ENCODE results near the gene ST3GAL6. TPM values are rescaled to one million over a fixed set of nuclear protein-coding genes. Genes with fewer than 3 reads are reported as not detected.

ST3GAL6 gene
- total RNA-seq, 4 donors from 2014 or later = 3.9 to 5.3 (median 4.4) TPM

GRCh38 chr3:98735761-98736269 lies 27.3 kb upstream of the ST3GAL6 start:
- no peak for DNase-seq
- H3K9me3 ChIP-seq = no peaks in the 10 kb centered on the region
- no peak overlapping the region for H3K4me3 ChIP-seq
- peaks cover 0 to 13% (median 0%) of the 10 kb centered on the region in 4 donors for H3K27me3 ChIP-seq
- no peaks in the 10 kb centered on the region for H3K36me3 ChIP-seq
- intact Hi-C loops (cut with DNase I) = no loop called here
- WGBS, 2 donors = 83 to 86% methylated on average over 1 of the region's 1 CpG
- H3K27ac ChIP-seq = no peak overlapping the region
- H3K4me1 ChIP-seq = peaks cover 0 to 26% (median 6%) of the 10 kb centered on the region in 3 donors
- TF ChIP-seq CTCF (IDR thresholded peaks at IDR 0.05) = no peak
- no peak for TF ChIP-seq POLR2A (IDR thresholded peaks at IDR 0.05)

- Histone ChIP-seq H3K36me3 (no peaks in the 10 kb centered on the region), H3K27me3 (peaks cover 0 to 8% (median 0%) of the 10 kb centered on the region in 4 donors), H3K4me3 (no peak overlapping the region), H3K27ac (no peak overlapping the region), H3K4me1 (peaks cover 0 to 17% (median 6%) of the 10 kb centered on the region in 3 donors), H3K9me3 (no peaks in the 10 kb centered on the region)
- no peak for TF ChIP-seq CTCF (IDR thresholded peaks at IDR 0.05)
- TF ChIP-seq POLR2A (IDR thresholded peaks at IDR 0.05) = no peak
- 91 to 96% methylated on average over 5 of the region's 5 CpGs for WGBS, 2 donors
- intact Hi-C loops (cut with DNase I) = no loop called here
- no peak for DNase-seq
Measured at GRCh38 chr3:98737301-98737700, 25.8 kb upstream of the ST3GAL6 start.

GRCh38 chr3:98739266-98739665 lies 23.9 kb upstream of the ST3GAL6 start:
- no peak for DNase-seq
- Histone ChIP-seq H3K27me3 (no peaks in the 10 kb centered on the region), H3K4me1 (peaks cover 0 to 1% (median 0%) of the 10 kb centered on the region in 3 donors), H3K9me3 (no peaks in the 10 kb centered on the region), H3K36me3 (no peaks in the 10 kb centered on the region), H3K27ac (no peak overlapping the region), H3K4me3 (no peak overlapping the region)
- intact Hi-C loops (cut with DNase I) = no loop called here
- TF ChIP-seq CTCF (IDR thresholded peaks at IDR 0.05) (no peak), POLR2A (IDR thresholded peaks at IDR 0.05) (no peak)

GRCh38 chr3:98740324-98740723 lies 22.8 kb upstream of the ST3GAL6 start:
- TF ChIP-seq POLR2A (IDR thresholded peaks at IDR 0.05) (no peak), CTCF (IDR thresholded peaks at IDR 0.05) (no peak)
- H3K27me3 ChIP-seq = no peaks in the 10 kb centered on the region
- no peak overlapping the region for H3K27ac ChIP-seq
- DNase-seq = no peak
- no peaks in the 10 kb centered on the region for H3K36me3 ChIP-seq
- no peaks in the 10 kb centered on the region for H3K9me3 ChIP-seq
- whole genome bisulfite sequencing, 2 donors = 87 to 88% methylated on average over 4 of the region's 4 CpGs
- intact Hi-C loops (cut with DNase I) = no loop called here
- no peak overlapping the region for H3K4me3 ChIP-seq
- H3K4me1 ChIP-seq = no peaks in the 10 kb centered on the region

GRCh38 chr3:98741121-98741716 lies 21.9 kb upstream of the ST3GAL6 start:
- intact Hi-C loops (cut with DNase I) = no loop called here
- DNase-seq = no peak
- no peaks in the 10 kb centered on the region for H3K27me3 ChIP-seq
- TF ChIP-seq CTCF (IDR thresholded peaks at IDR 0.05) = no peak
- H3K4me3 ChIP-seq = no peak overlapping the region
- H3K36me3 ChIP-seq = no peaks in the 10 kb centered on the region
- no peaks in the 10 kb centered on the region for H3K4me1 ChIP-seq
- no peaks in the 10 kb centered on the region for H3K9me3 ChIP-seq
- no peak overlapping the region for H3K27ac ChIP-seq
- WGBS, 2 donors = 78 to 82% methylated on average over 5 of the region's 5 CpGs
